GM18873 (cell line): ENCODE measurements around the gene SLC25A33.

Source experiments
- ATAC-seq: cut with Tn5 transposase; IDR thresholded peaks from one replicate; pipeline ENCODE4 v1.9.1; 2021; ENCODE audit warnings: mild to moderate bottlenecking, moderate library complexity, moderate number of reproducible peaks; ENCODE audit not compliant: unreplicated experiment, low FRiP score

Gene SLC25A33

GRCh38 chr1:9599741-9600140 is 60.5 kb downstream of the SLC25A33 start:
- no peak for ATAC-seq

- no peak for ATAC-seq
Observed at GRCh38 chr1:9600861-9601834, 61.9 kb downstream of the SLC25A33 start.

GRCh38 chr1:9601942-9602793 is 62.9 kb downstream of the SLC25A33 start:
- no peak for ATAC-seq

- ATAC-seq, result no peak
Observed at GRCh38 chr1:9602794-9603167, 63.5 kb downstream of the SLC25A33 start.

- ATAC-seq, result no peak
Observed at GRCh38 chr1:9603307-9603706, 64.0 kb downstream of the SLC25A33 start.

- ATAC-seq, result no peak
Observed at GRCh38 chr1:9603766-9604753, 64.8 kb downstream of the SLC25A33 start.

GRCh38 chr1:9604836-9605235 is 65.6 kb downstream of the SLC25A33 start:
- no peak for ATAC-seq

GRCh38 chr1:9605946-9606455 is 66.7 kb downstream of the SLC25A33 start:
- no peak for ATAC-seq

GRCh38 chr1:9606458-9606857 is 67.2 kb downstream of the SLC25A33 start:
- no peak for ATAC-seq

- ATAC-seq, result no peak
Observed at GRCh38 chr1:9606948-9607347, 67.7 kb downstream of the SLC25A33 start.

- ATAC-seq, result no peak
Observed at GRCh38 chr1:9607352-9607751, 68.1 kb downstream of the SLC25A33 start.

GRCh38 chr1:9609998-9610397 is 70.7 kb downstream of the SLC25A33 start:
- no peak for ATAC-seq

- no peak for ATAC-seq
Observed at GRCh38 chr1:9610548-9610947, 71.3 kb downstream of the SLC25A33 start.

- no peak for ATAC-seq
Observed at GRCh38 chr1:9611716-9612115, 72.5 kb downstream of the SLC25A33 start.

GRCh38 chr1:9612162-9612845 is 73.0 kb downstream of the SLC25A33 start:
- ATAC-seq, result no peak

- ATAC-seq, result no peak
Observed at GRCh38 chr1:9612871-9613624, 73.8 kb downstream of the SLC25A33 start.

GRCh38 chr1:9613625-9614299 is 74.5 kb downstream of the SLC25A33 start:
- no peak for ATAC-seq
